ENCODE data around the gene PDSS1.
"Not testable (repeated sequence)": the region's sequence is repeated elsewhere in the genome, so short reads cannot be mapped to it uniquely, and the experiment has no call there.

The PDSS1 gene

GRCh38 chr10:26665080-26666048, 32.1 kb upstream of the PDSS1 start:
- no peak overlapping the region for H3K4me3 ChIP-seq (ENCODE audit: low read depth, low read length)
- no peak for TF ChIP-seq CTCF (conservative IDR thresholded peaks at IDR 0.05; ENCODE audit: low read depth, low read length)
- DNase-seq (ENCODE audit: low read depth), result no peak

GRCh38 chr10:26675873-26676257, 21.6 kb upstream of the PDSS1 start:
- DNase-seq (ENCODE audit: low read depth), result no peak
- no peak for TF ChIP-seq CTCF (conservative IDR thresholded peaks at IDR 0.05; ENCODE audit: low read depth, low read length)
- no peak overlapping the region for H3K4me3 ChIP-seq (ENCODE audit: low read depth, low read length)

GRCh38 chr10:26679588-26679987, 17.9 kb upstream of the PDSS1 start:
- no peak for DNase-seq (ENCODE audit: low read depth)
- no peak overlapping the region for H3K4me3 ChIP-seq (ENCODE audit: low read depth, low read length)
- TF ChIP-seq CTCF (conservative IDR thresholded peaks at IDR 0.05; ENCODE audit: low read depth, low read length), result no peak

GRCh38 chr10:26681076-26681475, 16.4 kb upstream of the PDSS1 start:
- no peak overlapping the region for H3K4me3 ChIP-seq (ENCODE audit: low read depth, low read length)
- no peak for TF ChIP-seq CTCF (conservative IDR thresholded peaks at IDR 0.05; ENCODE audit: low read depth, low read length)
- DNase-seq (ENCODE audit: low read depth), result no peak

- DNase-seq (ENCODE audit: low read depth), result peak; percentile 28
These were observed 15.5 kb upstream of the PDSS1 start for GRCh38 chr10:26681971-26682370.

GRCh38 chr10:26682931-26683330, 14.6 kb upstream of the PDSS1 start:
- H3K4me3 ChIP-seq (ENCODE audit: low read depth, low read length), result no peak overlapping the region
- DNase-seq (ENCODE audit: low read depth), result no peak
- TF ChIP-seq CTCF (conservative IDR thresholded peaks at IDR 0.05; ENCODE audit: low read depth, low read length), result no peak

More at GRCh38 chr10:26681971-26682370, 15.5 kb upstream of the PDSS1 start:
- not testable (repeated sequence) for H3K4me3 ChIP-seq (ENCODE audit: low read depth, low read length)

GRCh38 chr10:26684667-26685264, 12.7 kb upstream of the PDSS1 start:
- peak; percentile 57 for TF ChIP-seq CTCF (conservative IDR thresholded peaks at IDR 0.05; ENCODE audit: low read depth, low read length)
- DNase-seq (ENCODE audit: low read depth), result peak; percentile 65

More at GRCh38 chr10:26684667-26685264, 12.7 kb upstream of the PDSS1 start:
- not testable (repeated sequence) for H3K4me3 ChIP-seq (ENCODE audit: low read depth, low read length)
